ENCODE data around the gene PRLR. TPM values are rescaled to one million over a fixed set of nuclear protein-coding genes. Genes with fewer than 3 reads are reported as not detected.

Gene PRLR
- total and polyA plus RNA-seq, 2 experiments from 2014 or later = 21.8 to 99.8 TPM

DNA sequence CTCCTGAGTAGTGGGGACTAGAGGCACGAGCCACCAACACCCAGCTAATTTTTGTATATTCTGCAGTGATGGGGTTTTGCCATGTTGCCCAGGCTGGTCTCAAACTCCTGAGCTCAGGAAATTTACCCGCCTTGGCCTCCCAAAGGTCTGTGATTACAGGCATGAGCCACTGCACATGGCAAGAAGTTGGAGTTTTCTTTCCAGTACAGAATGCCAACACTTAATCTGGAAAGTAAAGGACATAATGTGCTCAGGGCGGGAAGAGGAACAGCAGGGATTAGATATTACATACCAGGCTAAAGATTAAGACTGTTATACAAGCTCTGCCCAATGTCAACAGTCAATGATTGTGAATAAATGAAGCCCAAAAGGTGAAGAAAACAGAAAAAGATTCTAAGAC is 135.3 kb downstream of the PRLR start:
- Histone ChIP-seq H3K9me3 (ENCODE audit: low read depth) (no peaks in the 10 kb centered on the region), H3K27ac (peak overlapping the region; percentile 5), H3K27me3 (no peaks in the 10 kb centered on the region), H3K4me3 (no peak overlapping the region), H3K79me2 (peaks cover 8% of the 10 kb centered on the region), H4K20me1 (ENCODE audit: insufficient read depth, poor library complexity, severe bottlenecking) (no peaks in the 10 kb centered on the region), H2AFZ (no peak overlapping the region), H3K4me2 (no peak overlapping the region), H3K4me1 (ENCODE audit: insufficient read depth) (no peaks in the 10 kb centered on the region), H3K36me3 (replicated peaks; ENCODE audit: insufficient read depth, low read depth) (no peaks in the 10 kb centered on the region), H3K9me2 (replicated peaks; ENCODE audit: insufficient read depth) (no peaks in the 10 kb centered on the region)
- no peak for DNase-seq (ENCODE audit: low spot score)
- TF ChIP-seq EZH2 (IDR thresholded peaks at IDR 0.05; ENCODE audit: borderline replicate concordance) (no peak), EZH2phosphoT487 (IDR thresholded peaks at IDR 0.05; ENCODE audit: low read depth, severe bottlenecking, unreplicated experiment) (no peak)
- WGBS (ENCODE audit: low lambda C conversion rate, missing lambda C conversion rate) = 88% methylated on average over 3 of the region's 3 CpGs

DNA sequence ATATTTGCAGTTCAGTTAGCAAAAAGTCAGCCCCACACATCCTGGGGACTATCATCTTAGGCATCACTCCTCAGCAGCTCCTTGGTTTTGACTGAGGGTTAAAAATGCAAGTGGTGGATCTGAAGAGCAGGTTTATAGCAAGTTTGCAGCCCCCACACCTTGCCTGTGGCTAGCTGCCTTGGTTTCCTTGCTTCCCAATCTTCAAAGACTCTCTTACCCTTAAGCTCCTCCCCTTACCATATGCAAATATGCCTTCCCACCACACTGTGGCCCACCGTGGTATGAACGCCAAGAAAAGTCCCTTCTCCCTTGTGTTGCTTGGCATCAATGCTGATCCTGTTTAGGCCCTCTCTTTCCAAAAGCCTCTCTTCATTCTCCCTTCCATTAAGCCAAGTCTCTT is 137.6 kb downstream of the PRLR start:
- TF ChIP-seq, protein P1, sequence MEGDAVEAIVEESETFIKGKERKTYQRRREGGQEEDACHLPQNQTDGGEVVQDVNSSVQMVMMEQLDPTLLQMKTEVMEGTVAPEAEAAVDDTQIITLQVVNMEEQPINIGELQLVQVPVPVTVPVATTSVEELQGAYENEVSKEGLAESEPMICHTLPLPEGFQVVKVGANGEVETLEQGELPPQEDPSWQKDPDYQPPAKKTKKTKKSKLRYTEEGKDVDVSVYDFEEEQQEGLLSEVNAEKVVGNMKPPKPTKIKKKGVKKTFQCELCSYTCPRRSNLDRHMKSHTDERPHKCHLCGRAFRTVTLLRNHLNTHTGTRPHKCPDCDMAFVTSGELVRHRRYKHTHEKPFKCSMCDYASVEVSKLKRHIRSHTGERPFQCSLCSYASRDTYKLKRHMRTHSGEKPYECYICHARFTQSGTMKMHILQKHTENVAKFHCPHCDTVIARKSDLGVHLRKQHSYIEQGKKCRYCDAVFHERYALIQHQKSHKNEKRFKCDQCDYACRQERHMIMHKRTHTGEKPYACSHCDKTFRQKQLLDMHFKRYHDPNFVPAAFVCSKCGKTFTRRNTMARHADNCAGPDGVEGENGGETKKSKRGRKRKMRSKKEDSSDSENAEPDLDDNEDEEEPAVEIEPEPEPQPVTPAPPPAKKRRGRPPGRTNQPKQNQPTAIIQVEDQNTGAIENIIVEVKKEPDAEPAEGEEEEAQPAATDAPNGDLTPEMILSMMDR (IDR thresholded peaks at IDR 0.05; ENCODE audit: poor library complexity) = no peak
- no peak for TF ChIP-seq EZH2phosphoT487 (IDR thresholded peaks at IDR 0.05; ENCODE audit: low read depth, severe bottlenecking, unreplicated experiment)
- peaks cover 5% of the 10 kb centered on the region for H4K20me1 ChIP-seq (ENCODE audit: insufficient read depth, poor library complexity, severe bottlenecking)
- H3K36me3 ChIP-seq (replicated peaks; ENCODE audit: insufficient read depth, low read depth) = no peaks in the 10 kb centered on the region
- no peak for DNase-seq (ENCODE audit: low spot score)
- H3K4me2 ChIP-seq = no peak overlapping the region
- H3K4me3 ChIP-seq = no peak overlapping the region
- H3K9me2 ChIP-seq (replicated peaks; ENCODE audit: insufficient read depth) = no peaks in the 10 kb centered on the region
- no peaks in the 10 kb centered on the region for H3K4me1 ChIP-seq (ENCODE audit: insufficient read depth)
- H2AFZ ChIP-seq = no peak overlapping the region
- no peak overlapping the region for H3K27ac ChIP-seq
- H3K9me3 ChIP-seq (ENCODE audit: low read depth) = no peaks in the 10 kb centered on the region
- 97% methylated on average over 2 of the region's 2 CpGs for WGBS (ENCODE audit: low lambda C conversion rate, missing lambda C conversion rate)
- no peaks in the 10 kb centered on the region for H3K27me3 ChIP-seq
- H3K79me2 ChIP-seq = peaks cover 8% of the 10 kb centered on the region

DNA sequence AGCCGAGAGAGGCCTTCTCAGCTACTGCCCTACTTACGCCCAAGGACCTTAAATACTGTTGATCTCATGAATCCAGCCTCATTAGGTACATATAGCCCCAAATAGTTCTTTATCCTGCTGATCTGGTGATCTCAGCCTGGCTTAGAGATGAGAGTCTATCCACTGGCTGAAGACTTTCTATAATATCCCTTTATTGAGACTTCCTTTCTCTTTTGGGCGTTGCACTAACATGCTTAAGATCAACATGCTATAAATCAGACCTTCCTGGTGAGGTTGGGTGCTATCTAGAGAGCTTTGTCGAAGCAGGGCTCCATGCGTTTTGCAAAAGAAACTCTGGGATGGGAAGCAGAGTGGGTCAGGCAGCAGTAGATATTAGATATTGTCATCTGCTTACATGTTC is 138.6 kb downstream of the PRLR start:
- H3K9me2 ChIP-seq (replicated peaks; ENCODE audit: insufficient read depth) = no peaks in the 10 kb centered on the region
- H3K9me3 ChIP-seq (ENCODE audit: low read depth) = no peaks in the 10 kb centered on the region
- no peaks in the 10 kb centered on the region for H3K4me1 ChIP-seq (ENCODE audit: insufficient read depth)
- H3K27ac ChIP-seq = no peak overlapping the region
- peaks cover 8% of the 10 kb centered on the region for H3K79me2 ChIP-seq
- no peak overlapping the region for H3K4me3 ChIP-seq
- WGBS (ENCODE audit: low lambda C conversion rate, missing lambda C conversion rate) = 81% methylated on average over 5 of the region's 5 CpGs
- H4K20me1 ChIP-seq (ENCODE audit: insufficient read depth, poor library complexity, severe bottlenecking) = peaks cover 5% of the 10 kb centered on the region
- H3K4me2 ChIP-seq = no peak overlapping the region
- no peaks in the 10 kb centered on the region for H3K36me3 ChIP-seq (replicated peaks; ENCODE audit: insufficient read depth, low read depth)
- no peak for DNase-seq (ENCODE audit: low spot score)
- H3K27me3 ChIP-seq = no peaks in the 10 kb centered on the region
- TF ChIP-seq, protein P1 (IDR thresholded peaks at IDR 0.05; ENCODE audit: poor library complexity) = no peak
- TF ChIP-seq EZH2 (IDR thresholded peaks at IDR 0.05; ENCODE audit: borderline replicate concordance) (no peak), EZH2phosphoT487 (IDR thresholded peaks at IDR 0.05; ENCODE audit: low read depth, severe bottlenecking, unreplicated experiment) (no peak)
- no peak overlapping the region for H2AFZ ChIP-seq

DNA sequence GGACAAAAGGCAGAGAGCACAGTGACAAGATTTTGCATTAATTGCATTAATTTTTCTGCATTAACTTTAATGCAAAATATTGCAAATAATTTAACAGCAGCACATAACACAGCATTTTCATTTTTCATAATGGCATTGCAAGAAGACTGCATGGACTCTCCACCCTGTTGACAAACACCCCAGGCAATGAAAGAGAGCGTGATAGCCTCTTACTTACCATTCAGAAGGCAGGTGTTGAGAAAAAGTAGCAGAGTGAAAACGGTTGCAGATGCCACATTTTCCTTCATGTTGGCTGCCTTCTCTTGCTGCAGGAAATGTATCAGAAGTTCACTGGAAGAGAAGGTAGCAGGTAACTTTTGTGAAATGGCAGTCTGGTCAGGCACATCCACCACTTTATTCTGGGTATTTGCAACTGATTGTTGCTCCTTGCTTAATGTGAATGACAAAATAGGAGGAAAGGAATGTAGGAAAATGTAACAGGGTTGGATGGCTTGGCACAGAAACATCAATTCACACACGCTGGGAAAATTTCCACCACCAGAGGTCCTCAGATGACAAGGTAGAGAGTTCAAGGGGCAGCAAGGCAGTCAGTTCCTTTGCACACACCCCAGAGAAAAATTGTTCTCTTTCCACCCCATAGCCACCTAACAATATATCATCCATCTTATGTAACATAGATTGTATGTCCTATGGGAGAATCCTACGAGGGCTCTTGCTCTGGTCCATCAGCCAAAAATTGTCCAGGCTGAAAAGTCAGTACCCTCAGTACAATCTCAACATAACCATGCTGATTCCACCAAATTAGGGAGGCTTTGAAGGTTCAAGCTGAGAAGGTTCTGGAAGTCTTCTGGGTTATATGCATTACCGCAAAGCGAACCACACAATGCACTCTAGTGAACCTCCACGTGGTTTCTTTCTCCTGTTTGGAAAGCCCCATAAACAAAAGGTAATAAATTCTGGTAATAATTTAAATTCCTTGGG is 140.7 kb downstream of the PRLR start:
- no peak for TF ChIP-seq EZH2 (IDR thresholded peaks at IDR 0.05; ENCODE audit: borderline replicate concordance)
- TF ChIP-seq, protein P1 (IDR thresholded peaks at IDR 0.05; ENCODE audit: poor library complexity) = peak; percentile 69
- peak; percentile 74 for DNase-seq (ENCODE audit: low spot score)
- H3K9me3 ChIP-seq (ENCODE audit: low read depth) = no peaks in the 10 kb centered on the region
- H2AFZ ChIP-seq = no peak overlapping the region
- H3K4me3 ChIP-seq = no peak overlapping the region
- no peaks in the 10 kb centered on the region for H3K4me1 ChIP-seq (ENCODE audit: insufficient read depth)
- no peaks in the 10 kb centered on the region for H3K27me3 ChIP-seq
- H3K27ac ChIP-seq = no peak overlapping the region
- H4K20me1 ChIP-seq (ENCODE audit: insufficient read depth, poor library complexity, severe bottlenecking) = peaks cover 5% of the 10 kb centered on the region
- no peaks in the 10 kb centered on the region for H3K9me2 ChIP-seq (replicated peaks; ENCODE audit: insufficient read depth)
- H3K79me2 ChIP-seq = peaks cover 8% of the 10 kb centered on the region
- WGBS (ENCODE audit: low lambda C conversion rate, missing lambda C conversion rate) = 64% methylated on average over 7 of the region's 7 CpGs
- no peak overlapping the region for H3K4me2 ChIP-seq
- H3K36me3 ChIP-seq (replicated peaks; ENCODE audit: insufficient read depth, low read depth) = no peaks in the 10 kb centered on the region

All from hepatocyte (in vitro differentiated cells).